HG03108 (cell line): ENCODE results near the gene BRD9.

Experiments used
- ATAC-seq: cut with Tn5 transposase; IDR thresholded peaks from one replicate; pipeline ENCODE4 v1.9.1; 2021; ENCODE audit warnings: moderate library complexity; ENCODE audit not compliant: unreplicated experiment

Gene BRD9

GRCh38 chr5:819078-819477, 73.5 kb downstream of the BRD9 start:
- no peak for ATAC-seq

- no peak for ATAC-seq
These were observed 76.4 kb downstream of the BRD9 start for GRCh38 chr5:816176-816575.

- no peak for ATAC-seq
These were observed 77.2 kb downstream of the BRD9 start for GRCh38 chr5:815449-815848.
